Measurements from ENCODE around the gene DDX21.
A peak's percentile ranks its signal among the peaks of the same experiment; 100 is the strongest.

Gene DDX21

GRCh38 chr10:68981074-68981473, 25.1 kb downstream of the DDX21 start:
- TF ChIP-seq, protein P1, sequence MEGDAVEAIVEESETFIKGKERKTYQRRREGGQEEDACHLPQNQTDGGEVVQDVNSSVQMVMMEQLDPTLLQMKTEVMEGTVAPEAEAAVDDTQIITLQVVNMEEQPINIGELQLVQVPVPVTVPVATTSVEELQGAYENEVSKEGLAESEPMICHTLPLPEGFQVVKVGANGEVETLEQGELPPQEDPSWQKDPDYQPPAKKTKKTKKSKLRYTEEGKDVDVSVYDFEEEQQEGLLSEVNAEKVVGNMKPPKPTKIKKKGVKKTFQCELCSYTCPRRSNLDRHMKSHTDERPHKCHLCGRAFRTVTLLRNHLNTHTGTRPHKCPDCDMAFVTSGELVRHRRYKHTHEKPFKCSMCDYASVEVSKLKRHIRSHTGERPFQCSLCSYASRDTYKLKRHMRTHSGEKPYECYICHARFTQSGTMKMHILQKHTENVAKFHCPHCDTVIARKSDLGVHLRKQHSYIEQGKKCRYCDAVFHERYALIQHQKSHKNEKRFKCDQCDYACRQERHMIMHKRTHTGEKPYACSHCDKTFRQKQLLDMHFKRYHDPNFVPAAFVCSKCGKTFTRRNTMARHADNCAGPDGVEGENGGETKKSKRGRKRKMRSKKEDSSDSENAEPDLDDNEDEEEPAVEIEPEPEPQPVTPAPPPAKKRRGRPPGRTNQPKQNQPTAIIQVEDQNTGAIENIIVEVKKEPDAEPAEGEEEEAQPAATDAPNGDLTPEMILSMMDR (IDR thresholded peaks at IDR 0.05; ENCODE audit: low read depth, low read length): peak; percentile 16; the same call in 1 of the 2 replicates
- Histone ChIP-seq H3K36me3 (peaks cover 47% of the 10 kb centered on the region), H3K27me3 (ENCODE audit: insufficient read depth, low read depth, severe bottlenecking) (no peaks in the 10 kb centered on the region), H3K9me3 (ENCODE audit: severe bottlenecking) (no peaks in the 10 kb centered on the region), H3K27ac (no peak overlapping the region), H3K4me3 (ENCODE audit: low read depth, low read length) (no peak overlapping the region)
- no peak for DNase-seq

- Histone ChIP-seq H3K27me3 (ENCODE audit: insufficient read depth, low read depth, severe bottlenecking) (no peaks in the 10 kb centered on the region), H3K27ac (no peak overlapping the region), H3K4me3 (ENCODE audit: low read depth, low read length) (no peak overlapping the region), H3K9me3 (ENCODE audit: severe bottlenecking) (no peaks in the 10 kb centered on the region), H3K36me3 (peaks cover 47% of the 10 kb centered on the region)
- TF ChIP-seq, protein P1 (IDR thresholded peaks at IDR 0.05; ENCODE audit: low read depth, low read length): no peak
- DNase-seq: no peak
These were observed 26.4 kb downstream of the DDX21 start for GRCh38 chr10:68982389-68982788.

DNA sequence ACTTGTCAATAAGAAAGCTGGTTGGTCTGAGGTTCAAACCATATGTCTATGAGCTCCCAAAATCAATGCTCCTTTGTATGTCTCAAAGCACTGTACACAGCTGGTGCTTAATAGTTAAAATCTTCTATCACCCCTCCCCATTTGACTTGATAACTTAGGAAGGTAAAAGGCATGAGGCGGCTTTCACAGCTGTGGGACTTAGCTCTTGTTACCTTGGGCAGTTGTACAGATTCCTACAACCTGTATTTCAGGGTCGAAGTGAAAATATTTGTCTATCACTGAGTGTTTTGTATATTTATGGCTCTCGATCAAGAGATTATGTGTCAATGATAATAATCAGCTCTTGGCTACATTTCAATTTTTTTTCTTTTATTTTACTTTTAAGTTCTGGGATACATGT, 31.6 kb downstream of the DDX21 start:
- Histone ChIP-seq H3K27me3 (ENCODE audit: insufficient read depth, low read depth, severe bottlenecking) (no peaks in the 10 kb centered on the region), H3K4me3 (ENCODE audit: low read depth, low read length) (no peak overlapping the region), H3K9me3 (ENCODE audit: severe bottlenecking) (no peaks in the 10 kb centered on the region), H3K27ac (no peak overlapping the region), H3K36me3 (peaks cover 27% of the 10 kb centered on the region)
- DNase-seq: no peak
- TF ChIP-seq, protein P1 (IDR thresholded peaks at IDR 0.05; ENCODE audit: low read depth, low read length): no peak

- H3K27ac ChIP-seq: peak within 1 kb of the TSS; percentile 80
- TF ChIP-seq, protein P1 (IDR thresholded peaks at IDR 0.05; ENCODE audit: low read depth, low read length): peak; percentile 66
- peak within 1 kb of the TSS; percentile 91 for H3K4me3 ChIP-seq (ENCODE audit: low read depth, low read length)
- H3K36me3 ChIP-seq: peaks cover 19% of the 10 kb centered on the region
- peak; percentile 96 for DNase-seq
- no peaks in the 10 kb centered on the region for H3K27me3 ChIP-seq (ENCODE audit: insufficient read depth, low read depth, severe bottlenecking)
- H3K9me3 ChIP-seq (ENCODE audit: severe bottlenecking): no peaks in the 10 kb centered on the region
These were observed 32.8 kb downstream of the DDX21 start, which contains the start of gene KIFBP for GRCh38 chr10:68988530-68989316. TSS of gene KIFBP (plus strand) at chr10:68988803. CDS start at chr10:68988833, 30 bp downstream.

DNA sequence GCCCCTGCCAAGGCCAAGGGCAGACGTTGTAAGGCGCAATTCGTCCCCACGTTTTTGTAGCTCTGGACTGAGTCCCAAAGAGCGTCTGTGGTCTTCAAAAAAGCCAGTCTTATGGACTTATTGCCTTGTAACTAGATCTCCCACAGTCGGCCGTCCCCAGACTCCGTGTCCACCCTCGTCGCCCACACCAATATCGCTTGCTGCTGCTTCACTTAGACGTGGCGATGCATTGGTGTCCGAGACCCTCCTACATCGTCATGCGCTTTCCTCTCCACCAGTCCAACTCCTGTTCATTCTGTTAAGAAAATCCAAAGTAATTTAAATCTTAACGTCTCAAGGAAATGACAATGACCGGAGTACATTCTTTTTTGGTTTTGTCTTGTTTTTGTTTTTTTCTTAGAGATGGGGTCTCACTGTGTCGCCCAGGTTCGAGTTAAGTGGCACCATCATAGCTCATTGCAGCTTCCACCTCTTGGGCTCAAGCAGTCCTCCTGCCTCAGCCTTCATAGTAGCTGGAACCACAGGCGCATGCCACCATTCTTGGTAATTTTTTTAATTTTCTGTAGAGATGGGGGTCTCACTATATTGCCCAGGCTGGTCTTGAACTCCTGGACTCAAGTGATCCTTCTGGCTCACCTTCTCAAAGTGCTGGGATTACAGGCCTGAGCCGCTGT, 33.5 kb downstream of the DDX21 start:
- no peaks in the 10 kb centered on the region for H3K9me3 ChIP-seq (ENCODE audit: severe bottlenecking)
- peaks cover 22% of the 10 kb centered on the region for H3K36me3 ChIP-seq
- peak overlapping the region; percentile 91 for H3K4me3 ChIP-seq (ENCODE audit: low read depth, low read length)
- DNase-seq: no peak
- H3K27me3 ChIP-seq (ENCODE audit: insufficient read depth, low read depth, severe bottlenecking): no peaks in the 10 kb centered on the region
- TF ChIP-seq, protein P1 (IDR thresholded peaks at IDR 0.05; ENCODE audit: low read depth, low read length): no peak
- H3K27ac ChIP-seq: peak overlapping the region; percentile 80

Measured in WERI-Rb-1 (cell line).